ENCODE measurements around the gene EPHA2.

The EPHA2 gene

DNA sequence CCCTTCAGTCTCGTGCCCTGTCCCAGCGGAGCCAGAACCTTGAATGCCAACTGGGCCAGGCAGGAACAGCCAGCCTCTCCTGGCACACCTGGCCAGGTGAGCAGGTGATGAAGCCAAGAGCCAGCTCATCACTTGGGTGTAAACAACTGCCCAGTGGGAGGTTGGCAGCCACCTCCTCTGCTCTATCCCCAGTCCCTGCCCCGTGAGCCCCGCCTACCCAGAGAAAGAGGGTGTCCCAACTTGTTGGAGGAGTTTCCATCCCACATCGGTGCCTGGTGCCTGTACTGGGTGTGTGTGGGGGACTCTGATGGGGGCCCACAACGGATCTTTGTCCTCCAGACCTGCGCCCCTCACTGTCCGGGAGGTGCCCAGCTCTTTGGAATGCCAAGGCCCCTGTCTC lies 64.6 kb downstream of the EPHA2 start:
- no peak overlapping the region for H3K27ac ChIP-seq
- TF ChIP-seq CTCF (IDR thresholded peaks at IDR 0.05) (no peak), ZFX (IDR thresholded peaks at IDR 0.05; ENCODE audit: borderline replicate concordance) (no peak)

- H3K27ac ChIP-seq, result no peak overlapping the region
- TF ChIP-seq CTCF (IDR thresholded peaks at IDR 0.05), result no peak
- TF ChIP-seq ZFX (IDR thresholded peaks at IDR 0.05; ENCODE audit: borderline replicate concordance), result no peak
These were observed 65.6 kb downstream of the EPHA2 start for GRCh38 chr1:16090076-16090826.

DNA sequence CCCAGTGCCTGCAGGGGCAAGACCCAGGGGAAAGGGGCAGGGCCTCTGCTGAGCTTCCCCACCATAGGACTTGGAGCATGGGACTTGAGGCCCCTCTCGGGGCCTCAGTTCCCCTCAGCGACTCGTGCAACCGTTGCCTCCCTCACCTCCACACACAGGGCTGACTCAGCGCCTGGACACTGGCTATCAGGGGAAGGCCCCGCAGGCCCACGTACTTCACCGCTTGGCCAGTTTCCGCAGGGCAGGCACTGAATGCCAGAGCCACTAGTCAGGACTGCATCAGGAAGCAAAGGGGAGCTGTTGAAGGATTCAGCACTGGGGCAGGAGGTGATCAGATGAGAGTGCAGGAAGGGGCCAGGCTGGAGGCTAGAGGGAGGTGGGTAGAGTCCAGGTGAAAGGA lies 66.9 kb downstream of the EPHA2 start:
- no peak for TF ChIP-seq CTCF (IDR thresholded peaks at IDR 0.05)
- no peak for TF ChIP-seq ZFX (IDR thresholded peaks at IDR 0.05; ENCODE audit: borderline replicate concordance)
- no peak overlapping the region for H3K27ac ChIP-seq

- no peak for TF ChIP-seq CTCF (IDR thresholded peaks at IDR 0.05)
- TF ChIP-seq ZFX (IDR thresholded peaks at IDR 0.05; ENCODE audit: borderline replicate concordance), result no peak
- no peak overlapping the region for H3K27ac ChIP-seq
These were observed 67.4 kb downstream of the EPHA2 start for GRCh38 chr1:16088351-16088911.

GRCh38 chr1:16087733-16088132 lies 68.1 kb downstream of the EPHA2 start:
- TF ChIP-seq CTCF (IDR thresholded peaks at IDR 0.05) (no peak), ZFX (IDR thresholded peaks at IDR 0.05; ENCODE audit: borderline replicate concordance) (no peak)
- H3K27ac ChIP-seq, result no peak overlapping the region

DNA sequence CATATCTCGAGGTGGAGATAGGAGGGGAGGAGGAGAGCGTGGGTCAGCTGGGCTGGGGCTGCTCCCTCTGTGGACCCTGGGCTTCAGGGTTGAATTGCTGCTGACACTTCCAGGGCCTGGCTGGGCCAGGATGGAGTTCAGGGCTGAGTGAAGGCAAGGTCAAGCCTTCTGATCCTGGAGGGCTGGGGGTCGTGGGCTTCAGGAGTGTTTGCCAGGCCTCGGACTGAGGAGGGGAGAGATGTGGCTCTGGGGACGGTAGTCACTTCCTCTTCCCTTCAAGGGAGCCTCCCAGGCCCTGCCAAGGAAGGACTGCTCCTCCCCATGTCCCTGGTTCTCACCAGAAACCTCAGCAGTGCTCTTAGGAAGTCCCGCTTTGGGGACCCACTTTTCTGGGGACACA lies 70.3 kb downstream of the EPHA2 start:
- no peak overlapping the region for H3K27ac ChIP-seq
- TF ChIP-seq ZFX (IDR thresholded peaks at IDR 0.05; ENCODE audit: borderline replicate concordance) (no peak), CTCF (IDR thresholded peaks at IDR 0.05) (no peak)

GRCh38 chr1:16083486-16083885 lies 72.4 kb downstream of the EPHA2 start:
- no peak overlapping the region for H3K27ac ChIP-seq
- TF ChIP-seq CTCF (IDR thresholded peaks at IDR 0.05) (no peak), ZFX (IDR thresholded peaks at IDR 0.05; ENCODE audit: borderline replicate concordance) (no peak)
